Testis (tissue), 3 donors: ENCODE results near the gene CAMSAP3. TPM values are rescaled to one million over a fixed set of nuclear protein-coding genes. Genes with fewer than 3 reads are reported as not detected.

Experiments used
- DNase-seq: peaks from one replicate; pipeline ENCODE4 v3.0.0-alpha.2; 2019
- H3K27ac ChIP-seq, 2 donors: fragments of 200-600 bp; sonication (generic); one replicate each; pipeline ENCODE4 v1.5.1; 2019
- H3K27me3 ChIP-seq: fragments of 200-600 bp; sonication (generic); one replicate; pipeline ENCODE4 v1.5.1; 2019
- H3K36me3 ChIP-seq: fragments of 200-600 bp; sonication (generic); one replicate; pipeline ENCODE4 v1.5.1; 2017; ENCODE audit warnings: low read depth; ENCODE audit errors: missing control alignments
- H3K4me1 ChIP-seq: fragments of 200-600 bp; sonication (generic); one replicate; pipeline ENCODE4 v1.5.1; 2019
- H3K4me3 ChIP-seq, 2 donors: fragments of 200-600 bp; sonication (generic); one replicate each; pipeline ENCODE4 v1.5.1; 2017 to 2019
- H3K9me3 ChIP-seq: fragments of 200-600 bp; sonication (generic); one replicate; pipeline ENCODE4 v1.5.1; 2017
- CTCF ChIP-seq, 3 experiments: fragments of 450-650 bp in 2 of 3; fragments of 200-600 bp in 1 of 3; sonication (generic) in 1 of 3; IDR thresholded peaks; one replicate each; pipeline ENCODE4 v1.5.1; 2016 to 2019; ENCODE audit warnings: antibody characterized with exemption in 3 of 3, mild to moderate bottlenecking in 2 of 3, moderate library complexity in 1 of 3
- POLR2A ChIP-seq: fragments of 450-650 bp; IDR thresholded peaks from one replicate; pipeline ENCODE4 v1.6.1; 2017; ENCODE audit warnings: antibody characterized with exemption, mild to moderate bottlenecking, moderate library complexity
- WGBS, 2 donors: methylation state at CpG; one replicate each; pipeline ENCODE4 v1.1.5; 2018; 5-methylcytosine and 5-hydroxymethylcytosine counted together
- intact Hi-C: fragments of 100-400 bp; cut with DNase I; formaldehyde crosslinking; loops from one replicate; pipeline ENCODE4 v1.15.1; 2023; ENCODE audit warnings: low total_unique reads
- polyA plus RNA-seq: library from polyadenylated mRNA; stranded (reverse); fragments of 350-450 nt; fragmentation: Illumina TruSeq; extraction: RNeasy Lipid Tissue Mini Kit (QIAGEN cat#74804); gene quantifications from one replicate; pipeline ENCODE4 v1.2.3, GENCODE V29; 2014; ENCODE audit warnings: low read depth, low replicate concordance; ENCODE audit not compliant: insufficient read depth
- total RNA-seq, 2 donors: library from RNA; depleted of rRNA; stranded (reverse); fragments of >200 nt; gene quantifications; one replicate each; pipeline ENCODE4 v1.2.3, GENCODE V29; 2016

CAMSAP3 gene
- total and polyA plus RNA-seq, 3 donors from 2014 or later, result 32.4 to 104 (median 64.7) TPM

GRCh38 chr19:7618771-7619510, 23.3 kb downstream of the CAMSAP3 start:
- H3K4me3 ChIP-seq, result no peak overlapping the region
- 43 to 49% methylated on average over 4 to 19 of the region's 21 CpGs for WGBS, 2 donors
- intact Hi-C loops, result no loop called here
- H3K27me3 ChIP-seq, result no peaks in the 10 kb centered on the region
- H3K9me3 ChIP-seq, result no peaks in the 10 kb centered on the region
- no peaks in the 10 kb centered on the region for H3K36me3 ChIP-seq
- H3K27ac ChIP-seq, result peak overlapping the region; percentile 71 to 81
- TF ChIP-seq POLR2A (no peak), CTCF (IDR thresholded peaks at IDR 0.05) (no peak)
- DNase-seq, result peak; percentile 79
- H3K4me1 ChIP-seq, result peaks cover 32% of the 10 kb centered on the region

- Histone ChIP-seq H3K4me1 (peaks cover 32% of the 10 kb centered on the region), H3K27ac (peak overlapping the region; percentile 71 to 81), H3K27me3 (no peaks in the 10 kb centered on the region), H3K4me3 (no peak overlapping the region), H3K9me3 (no peaks in the 10 kb centered on the region), H3K36me3 (no peaks in the 10 kb centered on the region)
- WGBS, 2 donors, result 77 to 88% methylated on average over 19 to 45 of the region's 48 CpGs
- no peak for DNase-seq
- no peak for TF ChIP-seq POLR2A
- no peak for TF ChIP-seq CTCF (IDR thresholded peaks at IDR 0.05)
- intact Hi-C loops, result no loop called here
Observed at GRCh38 chr19:7619671-7620441, 24.2 kb downstream of the CAMSAP3 start.

GRCh38 chr19:7620442-7621412, 25.1 kb downstream of the CAMSAP3 start:
- no peak for TF ChIP-seq POLR2A
- no peak for TF ChIP-seq CTCF (IDR thresholded peaks at IDR 0.05)
- Histone ChIP-seq H3K4me3 (no peak overlapping the region), H3K36me3 (no peaks in the 10 kb centered on the region), H3K27me3 (no peaks in the 10 kb centered on the region), H3K27ac (peak overlapping the region; percentile 71 to 81), H3K4me1 (peaks cover 32% of the 10 kb centered on the region), H3K9me3 (no peaks in the 10 kb centered on the region)
- intact Hi-C loops, result no loop called here
- 93 to 95% methylated on average over 25 to 50 of the region's 57 CpGs for WGBS, 2 donors
- no peak for DNase-seq

- DNase-seq, result no peak
- no peak for TF ChIP-seq POLR2A
- TF ChIP-seq CTCF (IDR thresholded peaks at IDR 0.05), result no peak
- peaks cover 27% of the 10 kb centered on the region for H3K4me1 ChIP-seq
- H3K9me3 ChIP-seq, result no peaks in the 10 kb centered on the region
- no peaks in the 10 kb centered on the region for H3K36me3 ChIP-seq
- no peak overlapping the region for H3K4me3 ChIP-seq
- WGBS, 2 donors, result 79 to 84% methylated on average over 10 to 16 of the region's 16 CpGs
- H3K27ac ChIP-seq, result no peak overlapping the region
- intact Hi-C loops, result no loop called here
- no peaks in the 10 kb centered on the region for H3K27me3 ChIP-seq
Observed at GRCh38 chr19:7622933-7623685, 27.4 kb downstream of the CAMSAP3 start.
